ENCODE data around the gene SPEG.

Gene SPEG

GRCh38 chr2:219530048-219530963 lies 95.7 kb downstream of the SPEG start:
- no peak overlapping the region for H3K9ac ChIP-seq (ENCODE audit: low read length)
- no peaks in the 10 kb centered on the region for H3K79me2 ChIP-seq (ENCODE audit: insufficient read depth, low read length)
- no peaks in the 10 kb centered on the region for H3K9me3 ChIP-seq (ENCODE audit: low read length)
- no peaks in the 10 kb centered on the region for H3K9me2 ChIP-seq (ENCODE audit: low read depth, low read length)
- no peaks in the 10 kb centered on the region for H3F3A ChIP-seq (ENCODE audit: insufficient read depth, low read length)
- H3K27me3 ChIP-seq (ENCODE audit: insufficient read depth, low read length): peaks cover 7% of the 10 kb centered on the region; the same call in 1 of the 2 replicates
- no peaks in the 10 kb centered on the region for H4K20me1 ChIP-seq (ENCODE audit: insufficient read depth, low read length)
- no peak overlapping the region for H3K4me2 ChIP-seq (ENCODE audit: low read length)
- H3K4me1 ChIP-seq (ENCODE audit: insufficient read depth, low read length, severe bottlenecking): no peaks in the 10 kb centered on the region
- no peak for TF ChIP-seq EZH2 (IDR thresholded peaks at IDR 0.05; ENCODE audit: borderline replicate concordance, low read length)
- TF ChIP-seq, protein P1, sequence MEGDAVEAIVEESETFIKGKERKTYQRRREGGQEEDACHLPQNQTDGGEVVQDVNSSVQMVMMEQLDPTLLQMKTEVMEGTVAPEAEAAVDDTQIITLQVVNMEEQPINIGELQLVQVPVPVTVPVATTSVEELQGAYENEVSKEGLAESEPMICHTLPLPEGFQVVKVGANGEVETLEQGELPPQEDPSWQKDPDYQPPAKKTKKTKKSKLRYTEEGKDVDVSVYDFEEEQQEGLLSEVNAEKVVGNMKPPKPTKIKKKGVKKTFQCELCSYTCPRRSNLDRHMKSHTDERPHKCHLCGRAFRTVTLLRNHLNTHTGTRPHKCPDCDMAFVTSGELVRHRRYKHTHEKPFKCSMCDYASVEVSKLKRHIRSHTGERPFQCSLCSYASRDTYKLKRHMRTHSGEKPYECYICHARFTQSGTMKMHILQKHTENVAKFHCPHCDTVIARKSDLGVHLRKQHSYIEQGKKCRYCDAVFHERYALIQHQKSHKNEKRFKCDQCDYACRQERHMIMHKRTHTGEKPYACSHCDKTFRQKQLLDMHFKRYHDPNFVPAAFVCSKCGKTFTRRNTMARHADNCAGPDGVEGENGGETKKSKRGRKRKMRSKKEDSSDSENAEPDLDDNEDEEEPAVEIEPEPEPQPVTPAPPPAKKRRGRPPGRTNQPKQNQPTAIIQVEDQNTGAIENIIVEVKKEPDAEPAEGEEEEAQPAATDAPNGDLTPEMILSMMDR (IDR thresholded peaks at IDR 0.05; ENCODE audit: low read length): peak; percentile 89
- H3K27ac ChIP-seq (ENCODE audit: low read depth, low read length, poor library complexity, severe bottlenecking): no peak overlapping the region
- H3K36me3 ChIP-seq (ENCODE audit: insufficient read depth, low read length): no peaks in the 10 kb centered on the region
- no peak overlapping the region for H2AFZ ChIP-seq (ENCODE audit: low read length)
- H3K4me3 ChIP-seq (ENCODE audit: low read depth, low read length, poor library complexity, severe bottlenecking): no peak overlapping the region

DNA sequence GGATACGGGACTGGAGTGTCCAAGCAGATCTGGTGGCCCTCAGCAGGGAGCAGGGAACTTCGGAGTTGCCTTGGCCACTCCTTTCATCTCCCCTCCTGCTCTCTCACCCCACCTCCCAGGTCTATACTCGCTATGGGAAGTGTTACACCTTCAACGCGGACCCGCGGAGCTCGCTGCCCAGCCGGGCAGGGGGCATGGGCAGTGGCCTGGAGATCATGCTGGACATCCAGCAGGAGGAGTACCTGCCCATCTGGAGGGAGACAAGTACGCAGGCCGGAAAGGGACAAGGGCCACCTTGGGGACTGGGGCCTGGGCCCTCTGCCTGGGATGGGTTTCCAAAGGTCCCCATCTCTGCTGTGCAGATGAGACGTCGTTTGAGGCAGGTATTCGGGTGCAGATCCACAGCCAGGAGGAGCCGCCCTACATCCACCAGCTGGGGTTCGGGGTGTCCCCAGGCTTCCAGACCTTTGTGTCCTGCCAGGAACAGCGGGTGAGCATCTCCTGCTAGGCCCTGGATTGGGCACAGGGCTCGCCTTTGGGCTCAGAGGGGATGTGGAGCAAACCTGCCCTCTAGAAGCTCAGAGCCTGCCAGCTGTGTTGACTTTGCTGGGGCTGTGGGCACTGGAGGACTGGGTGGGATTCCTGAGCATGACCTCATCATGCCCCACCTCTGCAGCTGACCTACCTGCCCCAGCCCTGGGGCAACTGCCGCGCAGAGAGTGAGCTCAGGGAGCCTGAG lies 97.2 kb downstream of the SPEG start:
- no peak for TF ChIP-seq EZH2 (IDR thresholded peaks at IDR 0.05; ENCODE audit: borderline replicate concordance, low read length)
- TF ChIP-seq, protein P1 (IDR thresholded peaks at IDR 0.05; ENCODE audit: low read length): no peak

GRCh38 chr2:219532378-219532649 lies 97.7 kb downstream of the SPEG start:
- Histone ChIP-seq H3K27me3 (ENCODE audit: insufficient read depth, low read length) (peaks cover 7% of the 10 kb centered on the region), H3F3A (ENCODE audit: insufficient read depth, low read length) (no peaks in the 10 kb centered on the region), H3K4me2 (ENCODE audit: low read length) (no peak overlapping the region), H3K4me3 (ENCODE audit: low read depth, low read length, poor library complexity, severe bottlenecking) (no peak overlapping the region), H3K79me2 (ENCODE audit: insufficient read depth, low read length) (no peaks in the 10 kb centered on the region), H3K9me2 (ENCODE audit: low read depth, low read length) (no peaks in the 10 kb centered on the region), H3K9me3 (ENCODE audit: low read length) (no peaks in the 10 kb centered on the region), H3K27ac (ENCODE audit: low read depth, low read length, poor library complexity, severe bottlenecking) (no peak overlapping the region), H2AFZ (ENCODE audit: low read length) (no peak overlapping the region), H3K9ac (ENCODE audit: low read length) (no peak overlapping the region), H4K20me1 (ENCODE audit: insufficient read depth, low read length) (no peaks in the 10 kb centered on the region), H3K4me1 (ENCODE audit: insufficient read depth, low read length, severe bottlenecking) (no peaks in the 10 kb centered on the region), H3K36me3 (ENCODE audit: insufficient read depth, low read length) (no peaks in the 10 kb centered on the region)
- no peak for TF ChIP-seq EZH2 (IDR thresholded peaks at IDR 0.05; ENCODE audit: borderline replicate concordance, low read length)
- TF ChIP-seq, protein P1 (IDR thresholded peaks at IDR 0.05; ENCODE audit: low read length): no peak

More for the DNA sequence above, 97.2 kb downstream of the SPEG start:
- Histone ChIP-seq H3F3A (ENCODE audit: insufficient read depth, low read length) (no peaks in the 10 kb centered on the region), H3K4me1 (ENCODE audit: insufficient read depth, low read length, severe bottlenecking) (no peaks in the 10 kb centered on the region), H3K9me2 (ENCODE audit: low read depth, low read length) (no peaks in the 10 kb centered on the region), H3K36me3 (ENCODE audit: insufficient read depth, low read length) (no peaks in the 10 kb centered on the region), H3K9ac (ENCODE audit: low read length) (no peak overlapping the region), H3K27me3 (ENCODE audit: insufficient read depth, low read length) (peaks cover 7% of the 10 kb centered on the region), H3K9me3 (ENCODE audit: low read length) (no peaks in the 10 kb centered on the region), H3K27ac (ENCODE audit: low read depth, low read length, poor library complexity, severe bottlenecking) (no peak overlapping the region), H3K4me3 (ENCODE audit: low read depth, low read length, poor library complexity, severe bottlenecking) (no peak overlapping the region), H2AFZ (ENCODE audit: low read length) (no peak overlapping the region), H3K79me2 (ENCODE audit: insufficient read depth, low read length) (no peaks in the 10 kb centered on the region), H3K4me2 (ENCODE audit: low read length) (no peak overlapping the region), H4K20me1 (ENCODE audit: insufficient read depth, low read length) (no peaks in the 10 kb centered on the region)

Data from OCI-LY1 (cell line).